ENCODE results near the gene SLC47A2.

Gene SLC47A2

GRCh38 chr17:19726631-19727376, 10.4 kb upstream of the SLC47A2 start:
- DNase-seq, result no peak

- DNase-seq, result no peak
These were observed 9.1 kb upstream of the SLC47A2 start for GRCh38 chr17:19725486-19725885.

DNA sequence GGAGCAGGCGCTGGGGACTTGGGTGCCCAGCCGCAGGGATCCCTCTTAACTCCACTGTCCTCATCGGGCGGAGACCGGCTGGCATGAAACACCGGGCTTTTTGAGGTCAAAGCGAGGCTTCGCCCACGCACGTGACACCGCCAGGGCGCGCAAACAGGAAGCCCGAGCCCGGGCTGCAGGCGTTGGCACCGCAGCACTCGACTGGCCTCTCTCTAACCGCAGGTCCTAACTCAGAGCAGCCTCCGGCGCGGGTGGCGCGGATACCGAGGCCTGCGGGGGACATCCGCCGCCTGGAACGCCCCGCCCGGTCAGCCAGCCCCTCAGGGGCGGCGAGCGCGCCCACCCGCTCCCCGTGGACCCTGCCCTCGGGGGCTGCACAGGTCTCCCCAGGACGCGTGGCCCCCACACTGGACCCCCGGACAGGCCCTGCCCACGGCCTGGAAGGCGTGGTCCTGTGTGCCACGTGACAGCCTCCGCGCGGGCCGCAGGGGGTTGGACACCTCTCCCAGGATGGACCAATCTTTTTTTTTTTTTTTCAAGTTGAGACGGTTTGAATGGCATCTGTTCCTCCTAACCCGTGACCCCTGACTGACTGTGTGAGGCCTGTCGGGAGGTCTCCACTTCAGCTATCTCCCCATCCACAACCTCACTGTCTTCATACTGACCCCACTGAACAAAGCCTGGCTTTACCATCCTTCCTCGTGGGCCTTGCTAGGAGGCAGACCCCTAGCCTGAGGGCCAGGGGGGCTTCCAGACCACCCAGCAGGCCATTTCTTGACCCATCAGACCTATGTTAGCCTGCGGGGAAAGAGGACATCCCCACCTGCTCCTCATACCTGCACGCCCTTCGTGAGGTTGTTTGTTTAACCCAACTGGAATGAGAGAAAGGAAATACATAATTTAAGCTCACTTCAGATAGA, 8.4 kb upstream of the SLC47A2 start:
- no peak for DNase-seq

GRCh38 chr17:19723964-19724363, 7.6 kb upstream of the SLC47A2 start:
- DNase-seq, result no peak

DNA sequence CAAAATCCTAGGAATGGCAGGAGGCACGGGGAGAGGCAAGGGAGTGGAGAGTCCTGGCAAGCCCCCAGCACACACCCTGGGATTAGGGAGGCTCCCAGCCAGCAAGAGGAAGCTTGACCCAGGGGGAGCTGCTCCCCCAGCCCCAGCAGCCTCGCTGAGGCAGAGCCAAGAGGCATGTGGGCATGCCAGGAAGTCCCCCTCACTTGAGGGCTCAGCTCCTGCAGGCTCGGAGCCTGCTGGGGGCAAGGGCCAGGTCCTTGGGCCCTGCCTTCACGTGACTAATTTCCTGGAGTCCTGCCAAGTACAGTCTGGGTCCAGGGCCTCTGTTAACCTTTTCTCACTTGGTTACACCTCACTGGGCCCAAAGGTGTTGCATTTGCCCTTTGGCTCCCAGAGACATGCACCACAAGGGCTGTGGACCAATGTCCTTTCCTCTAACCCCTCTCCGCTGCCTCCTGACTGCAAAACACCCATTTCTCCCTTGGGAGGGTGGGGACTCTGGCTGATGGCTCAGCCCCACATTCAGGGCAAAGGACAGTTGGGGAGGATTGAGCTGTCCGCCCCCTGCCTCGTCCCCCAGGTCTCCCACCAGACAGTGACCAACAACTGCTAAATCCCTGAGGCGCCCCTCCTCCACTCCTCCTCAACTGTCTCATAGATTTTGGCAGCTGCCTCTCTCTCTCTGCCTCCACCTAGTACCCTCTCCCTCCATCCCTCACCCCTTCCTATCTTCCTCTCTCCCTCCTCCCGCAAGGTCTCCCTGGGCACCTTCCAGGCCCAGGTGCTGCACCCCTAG, 4.4 kb upstream of the SLC47A2 start:
- peak; percentile 7 for DNase-seq

- no peak for DNase-seq
These were observed 3.8 kb upstream of the SLC47A2 start for GRCh38 chr17:19720210-19720475.

- no peak for DNase-seq
These were observed 3.2 kb upstream of the SLC47A2 start for GRCh38 chr17:19719355-19720209.

DNA sequence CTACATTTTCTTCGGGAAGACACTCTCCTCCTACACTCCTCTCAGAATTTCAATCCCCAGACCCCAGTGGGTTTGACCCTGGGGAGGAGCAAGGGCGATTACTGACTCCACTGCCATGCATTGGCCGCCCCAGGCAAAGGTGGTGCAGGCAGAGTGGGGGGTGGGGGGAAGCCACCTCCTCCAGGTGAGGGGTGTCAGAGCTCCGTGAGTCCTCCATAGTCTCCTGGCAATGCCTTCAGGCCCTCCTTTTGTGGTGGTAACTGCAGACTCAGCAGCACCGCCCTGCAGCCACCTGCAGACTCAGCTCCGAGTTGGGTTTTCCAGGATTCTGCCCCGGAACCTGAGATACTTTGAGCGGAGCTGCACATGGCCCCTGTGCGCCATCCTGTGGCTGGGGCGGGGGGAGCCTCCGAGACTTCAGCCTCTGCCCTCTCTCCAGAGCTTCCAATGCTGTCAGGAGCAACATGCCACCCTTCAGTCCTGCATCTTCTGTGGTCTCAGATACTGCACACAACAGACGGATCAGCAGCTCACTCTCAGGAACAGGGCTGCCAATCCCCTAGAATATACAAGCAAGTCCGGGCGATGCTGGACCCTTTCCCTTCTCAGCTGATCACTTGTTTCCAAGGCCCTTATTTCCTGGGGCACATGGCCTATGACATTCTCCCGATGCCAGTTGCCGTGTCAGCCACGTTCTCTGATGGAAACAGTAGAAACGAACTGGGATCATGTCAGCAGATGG, 2.4 kb upstream of the SLC47A2 start:
- no peak for DNase-seq

DNA sequence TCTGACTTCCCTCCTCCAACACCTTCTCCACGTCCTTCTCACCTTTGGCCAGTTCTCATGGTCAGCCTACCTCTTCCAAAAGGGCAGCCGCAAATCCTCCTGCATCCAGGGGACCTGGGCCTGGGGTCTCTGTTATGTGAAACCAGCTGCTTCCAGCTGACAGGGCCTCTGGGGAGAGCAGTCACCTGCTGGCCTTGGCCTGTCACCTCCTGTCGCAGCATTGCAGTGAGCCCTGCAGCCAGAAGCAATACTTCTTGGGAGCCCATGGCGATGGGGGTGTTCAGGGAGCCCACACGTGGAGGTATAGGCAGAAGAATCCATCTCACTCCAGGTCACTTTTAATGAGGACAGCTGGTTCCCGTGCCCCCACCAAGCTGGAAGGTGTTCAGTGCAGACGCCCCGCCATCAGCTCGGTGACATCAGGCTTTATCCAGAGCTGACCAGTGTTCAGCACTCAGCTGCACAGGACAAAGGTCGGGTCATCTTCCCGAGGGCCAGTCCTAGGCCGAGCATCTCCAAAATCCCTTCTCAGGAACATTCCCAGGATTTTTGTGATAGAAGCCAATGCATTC, 1.7 kb upstream of the SLC47A2 start:
- no peak for DNase-seq

- DNase-seq, result no peak
These were observed 1.1 kb upstream of the SLC47A2 start for GRCh38 chr17:19717411-19717908.

- DNase-seq, result no peak
These were observed 612 bp upstream of the SLC47A2 start for GRCh38 chr17:19717031-19717360.

GRCh38 chr17:19714542-19715411, 1.6 kb downstream of the SLC47A2 start:
- peak; percentile 1 for DNase-seq

DNA sequence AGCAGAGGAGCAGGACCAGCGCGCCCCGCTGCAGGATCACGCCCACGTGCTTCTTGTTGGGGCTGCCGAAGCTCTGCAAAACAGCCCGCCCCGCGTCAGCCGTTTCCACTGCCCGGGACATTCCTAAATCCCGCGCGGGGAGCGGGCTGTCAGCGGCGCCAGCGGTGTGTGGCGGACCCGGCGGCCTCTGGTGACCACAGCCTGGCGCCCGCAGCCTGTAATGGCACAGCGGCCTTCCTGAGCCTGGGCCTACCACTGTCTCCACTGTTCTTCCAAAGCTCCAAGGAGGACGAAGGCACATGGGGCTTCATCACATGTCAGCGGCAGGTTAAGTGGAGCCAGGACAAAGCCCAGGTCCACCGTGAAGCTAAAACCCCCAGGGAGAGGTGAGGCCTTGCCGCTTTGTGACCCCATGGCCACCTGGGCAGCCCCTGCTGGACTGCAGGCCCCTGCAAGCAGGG, 2.5 kb downstream of the SLC47A2 start:
- DNase-seq, result no peak

DNA sequence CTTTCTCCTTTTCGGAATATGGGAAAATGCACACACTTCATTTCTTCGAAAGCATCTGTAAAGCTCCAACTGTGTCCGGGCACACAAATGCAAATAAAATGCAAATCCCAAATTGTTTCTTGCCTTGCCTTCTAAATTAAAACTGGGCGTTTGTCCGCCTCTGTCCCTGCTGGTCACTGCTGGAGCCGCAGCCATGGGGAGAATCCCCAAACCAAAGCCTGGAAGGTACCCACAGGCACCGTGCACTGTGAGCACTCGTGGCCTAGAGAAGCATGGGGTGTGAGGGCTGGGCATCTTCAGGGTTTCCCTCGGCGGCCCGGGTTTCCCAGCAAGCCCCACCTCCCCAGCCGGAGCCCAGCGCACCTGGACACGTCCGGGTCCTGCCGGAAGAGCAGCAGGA, 2.9 kb downstream of the SLC47A2 start:
- DNase-seq, result no peak

GRCh38 chr17:19712436-19713004, 3.9 kb downstream of the SLC47A2 start:
- no peak for DNase-seq

DNA sequence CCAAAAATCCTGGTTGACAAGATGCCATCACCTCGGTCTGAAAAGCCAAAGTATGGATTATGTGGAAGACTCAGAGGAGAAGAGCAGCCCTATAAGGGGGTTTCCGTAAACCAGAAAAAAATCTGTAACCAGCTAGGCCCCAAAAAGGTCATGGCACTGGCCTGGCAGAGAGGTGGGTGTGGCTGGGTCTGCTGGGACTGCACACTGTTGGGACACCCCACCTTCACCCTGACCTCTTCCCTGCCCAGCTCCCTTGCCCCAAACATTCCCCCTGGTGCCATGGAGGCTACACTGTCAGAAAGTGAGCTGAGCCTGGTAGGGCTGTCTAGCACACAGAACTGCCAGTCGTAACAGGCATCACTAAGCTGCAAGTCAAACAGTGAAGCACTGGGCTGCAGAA, 6.5 kb downstream of the SLC47A2 start:
- no peak for DNase-seq

DNA sequence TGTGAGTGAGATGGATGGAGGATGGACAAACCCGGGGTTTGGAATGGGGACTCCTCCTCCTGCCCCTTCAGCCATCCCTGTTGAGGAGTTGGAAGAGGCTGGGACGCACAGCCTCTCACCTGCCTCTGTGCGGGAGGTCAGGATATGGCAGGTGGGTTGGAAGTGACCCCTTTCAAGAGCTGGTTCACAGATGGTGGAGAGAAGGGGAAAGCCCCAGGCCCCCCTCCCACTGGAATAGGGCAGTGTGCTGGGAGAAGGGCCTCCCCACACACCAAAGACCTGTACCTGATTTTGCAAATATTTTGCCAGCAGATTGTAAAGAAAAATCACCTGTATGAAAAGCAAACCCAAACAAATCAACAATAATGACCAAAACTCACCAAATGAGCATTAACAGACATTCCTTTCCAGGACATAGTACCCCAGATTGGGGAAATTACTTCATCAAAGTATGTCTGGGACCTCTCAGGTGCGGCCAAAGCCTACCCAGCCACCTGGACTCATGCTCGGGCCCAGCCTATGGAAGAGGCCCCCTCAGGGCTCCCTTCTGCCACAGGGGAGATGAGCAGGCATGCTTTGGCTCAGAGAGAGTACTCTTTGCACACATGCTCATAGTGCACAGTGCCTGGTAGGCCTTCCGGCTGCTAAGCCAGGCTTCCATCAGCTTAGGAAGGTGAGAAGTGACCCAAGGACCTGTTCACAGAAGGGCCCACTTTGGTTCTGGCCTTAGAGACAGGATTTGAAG, 7.8 kb downstream of the SLC47A2 start:
- no peak for DNase-seq

GRCh38 chr17:19707728-19708221, 8.6 kb downstream of the SLC47A2 start:
- no peak for DNase-seq

Data from DMS153 (cell line).